MCF 10A (cell line): Measurements from ENCODE around the gene GTF2IRD1. TPM values are rescaled to one million over a fixed set of nuclear protein-coding genes. Genes with fewer than 3 reads are reported as not detected.

Experiments used
- BruUV-seq: library from RNA; stranded (reverse); fragments of 400-500 nt; replicated peaks from 2 replicates; lab custom pipeline; 2021; lab: Mats Ljungman, UMichigan
- CTCF ChIA-PET: fragments of 300-600 bp; sonication (Branson Sonifier 250); formaldehyde crosslinking; extraction: SDS; loops from one replicate; lab custom pipeline; 2021; ENCODE audit warnings: antibody characterized with exemption, inconsistent platforms; lab: Yijun Ruan, JAX
- POLR2A ChIA-PET: fragments of 300-600, 350-650 bp; sonication (Branson Sonifier 250); formaldehyde crosslinking; extraction: SDS; loops from one replicate; lab custom pipeline; 2020; ENCODE audit warnings: antibody characterized with exemption, inconsistent platforms; lab: Yijun Ruan, JAX
- DNase-seq: peaks from one replicate; pipeline ENCODE4 v3.0.0-alpha.2; 2018; ENCODE audit not compliant: unreplicated experiment
- H3K27ac Mint-ChIP-seq: one replicate; pipeline ENCODE4 v1.8.0; 2022; ENCODE audit warnings: mild to moderate bottlenecking, low read depth, mixed read lengths; ENCODE audit not compliant: unreplicated experiment
- H3K27me3 Mint-ChIP-seq: one replicate; pipeline ENCODE4 v1.8.0; 2022; ENCODE audit warnings: mixed read lengths; ENCODE audit not compliant: insufficient read depth, unreplicated experiment
- H3K36me3 Mint-ChIP-seq: one replicate; pipeline ENCODE4 v1.8.0; 2022; ENCODE audit warnings: mild to moderate bottlenecking, moderate library complexity, mixed read lengths; ENCODE audit not compliant: insufficient read depth, unreplicated experiment
- H3K4me1 Mint-ChIP-seq: one replicate; pipeline ENCODE4 v1.8.0; 2022; ENCODE audit warnings: mixed read lengths; ENCODE audit not compliant: insufficient read depth, unreplicated experiment
- H3K4me3 Mint-ChIP-seq: one replicate; pipeline ENCODE4 v1.8.0; 2022; ENCODE audit warnings: mild to moderate bottlenecking, moderate library complexity, mixed read lengths; ENCODE audit not compliant: unreplicated experiment
- H3K9me3 Mint-ChIP-seq: one replicate; pipeline ENCODE4 v1.8.0; 2022; ENCODE audit warnings: mixed read lengths; ENCODE audit not compliant: unreplicated experiment
- intact Hi-C: fragments of 100-400 bp; cut with micrococcal nuclease; formaldehyde crosslinking; loops from 2 replicates; pipeline ENCODE4 v1.14.1; 2022
- total RNA-seq: library from RNA; stranded (reverse); gene quantifications from 2 replicates; pipeline ENCODE4 v1.2.3, GENCODE V29; 2022
- TF ChIP-seq, protein P1 (sequence below): fragments of 200-600 bp; IDR thresholded peaks from one replicate; pipeline ENCODE4 v1.8.0; 2022; ENCODE audit warnings: antibody characterized with exemption, mild to moderate bottlenecking; ENCODE audit not compliant: unreplicated experiment

Gene GTF2IRD1
- total RNA-seq, 1 experiment from 2014 or later, result 77.6 TPM

DNA sequence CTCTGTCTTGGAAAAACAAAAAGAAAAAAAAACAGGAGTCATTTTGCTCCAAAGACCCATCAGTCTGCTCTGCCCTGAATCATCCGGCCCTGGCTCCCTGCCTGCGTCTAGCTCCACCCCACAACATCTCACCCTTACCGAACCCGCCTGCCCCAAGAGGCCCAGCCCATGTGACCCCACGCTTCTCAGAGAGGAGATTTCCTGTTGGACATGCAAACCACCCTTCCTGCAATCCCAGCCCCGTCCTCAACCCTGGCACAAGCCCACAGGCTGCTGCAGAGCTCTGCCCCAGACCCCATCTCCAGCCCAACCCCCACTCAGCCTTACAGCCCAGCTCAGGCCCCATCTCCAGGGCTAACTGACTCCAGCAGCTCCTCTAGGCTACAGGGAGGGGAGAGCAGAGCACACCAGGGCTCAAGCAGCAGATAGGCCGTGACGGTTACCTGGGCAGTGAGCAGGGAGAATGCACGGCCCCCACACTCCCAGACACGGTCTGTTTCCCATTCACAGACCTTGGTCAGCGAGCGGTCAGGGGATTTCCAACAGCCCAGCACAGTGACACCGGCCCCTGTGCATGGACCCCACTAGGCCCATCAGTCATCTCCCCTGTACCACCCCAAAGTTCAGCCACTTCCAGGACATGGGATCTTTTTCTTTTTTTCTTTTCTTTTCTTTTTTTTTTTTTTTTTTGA, 133.9 kb downstream of the GTF2IRD1 start:
- no peak overlapping the region for H3K4me3 Mint-ChIP-seq
- H3K27ac Mint-ChIP-seq, result peak overlapping the region; percentile 51
- peak; percentile 92 for DNase-seq
- intact Hi-C loops, result no loop called here
- H3K27me3 Mint-ChIP-seq, result no peaks in the 10 kb centered on the region
- H3K9me3 Mint-ChIP-seq, result no peaks in the 10 kb centered on the region
- peaks cover 19% of the 10 kb centered on the region for H3K4me1 Mint-ChIP-seq
- H3K36me3 Mint-ChIP-seq, result peaks cover 54% of the 10 kb centered on the region
- ChIA-PET CTCF (interaction anchor here (0.6 to 2.1 kb wide), 4 partner anchors 12 to 170 kb away, joined by 3 to 7 read pairs (median 5); partner anchors contain the start of gene GTF2I), POLR2A (interaction anchor here (0.6 to 3.0 kb wide), 8 partner anchors 12 to 1009 kb away, joined by 3 to 20 read pairs (median 3); partner anchors contain the start of gene TBL2)
- TF ChIP-seq, protein P1, sequence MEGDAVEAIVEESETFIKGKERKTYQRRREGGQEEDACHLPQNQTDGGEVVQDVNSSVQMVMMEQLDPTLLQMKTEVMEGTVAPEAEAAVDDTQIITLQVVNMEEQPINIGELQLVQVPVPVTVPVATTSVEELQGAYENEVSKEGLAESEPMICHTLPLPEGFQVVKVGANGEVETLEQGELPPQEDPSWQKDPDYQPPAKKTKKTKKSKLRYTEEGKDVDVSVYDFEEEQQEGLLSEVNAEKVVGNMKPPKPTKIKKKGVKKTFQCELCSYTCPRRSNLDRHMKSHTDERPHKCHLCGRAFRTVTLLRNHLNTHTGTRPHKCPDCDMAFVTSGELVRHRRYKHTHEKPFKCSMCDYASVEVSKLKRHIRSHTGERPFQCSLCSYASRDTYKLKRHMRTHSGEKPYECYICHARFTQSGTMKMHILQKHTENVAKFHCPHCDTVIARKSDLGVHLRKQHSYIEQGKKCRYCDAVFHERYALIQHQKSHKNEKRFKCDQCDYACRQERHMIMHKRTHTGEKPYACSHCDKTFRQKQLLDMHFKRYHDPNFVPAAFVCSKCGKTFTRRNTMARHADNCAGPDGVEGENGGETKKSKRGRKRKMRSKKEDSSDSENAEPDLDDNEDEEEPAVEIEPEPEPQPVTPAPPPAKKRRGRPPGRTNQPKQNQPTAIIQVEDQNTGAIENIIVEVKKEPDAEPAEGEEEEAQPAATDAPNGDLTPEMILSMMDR, result no peak
- BruUV-seq, result no TSS peak

DNA sequence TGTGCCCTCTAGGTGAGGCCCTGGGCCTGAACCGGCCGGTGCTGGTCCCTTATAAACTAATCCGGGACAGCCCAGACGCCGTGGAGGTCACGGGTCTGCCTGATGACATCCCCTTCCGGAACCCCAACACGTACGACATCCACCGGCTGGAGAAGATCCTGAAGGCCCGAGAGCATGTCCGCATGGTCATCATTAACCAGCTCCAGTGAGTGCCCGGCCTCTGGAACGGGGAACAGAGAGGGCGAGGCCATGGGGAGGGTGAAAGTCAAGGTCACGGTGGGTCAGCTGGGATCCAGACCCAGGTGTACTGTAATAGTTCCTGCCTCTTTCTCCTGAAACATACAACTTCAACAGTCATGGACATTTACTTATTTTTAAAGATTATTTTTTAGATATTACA, 137.1 kb downstream of the GTF2IRD1 start:
- peaks cover 19% of the 10 kb centered on the region for H3K4me1 Mint-ChIP-seq
- H3K27ac Mint-ChIP-seq, result no peak overlapping the region
- H3K36me3 Mint-ChIP-seq, result peaks cover 84% of the 10 kb centered on the region
- no peaks in the 10 kb centered on the region for H3K9me3 Mint-ChIP-seq
- DNase-seq, result no peak
- POLR2A ChIA-PET, result no interaction called here
- H3K4me3 Mint-ChIP-seq, result no peak overlapping the region
- H3K27me3 Mint-ChIP-seq, result no peaks in the 10 kb centered on the region
- CTCF ChIA-PET, result no interaction called here
- no TSS peak for BruUV-seq
- intact Hi-C loops, result no loop called here
- TF ChIP-seq, protein P1, result no peak

DNA sequence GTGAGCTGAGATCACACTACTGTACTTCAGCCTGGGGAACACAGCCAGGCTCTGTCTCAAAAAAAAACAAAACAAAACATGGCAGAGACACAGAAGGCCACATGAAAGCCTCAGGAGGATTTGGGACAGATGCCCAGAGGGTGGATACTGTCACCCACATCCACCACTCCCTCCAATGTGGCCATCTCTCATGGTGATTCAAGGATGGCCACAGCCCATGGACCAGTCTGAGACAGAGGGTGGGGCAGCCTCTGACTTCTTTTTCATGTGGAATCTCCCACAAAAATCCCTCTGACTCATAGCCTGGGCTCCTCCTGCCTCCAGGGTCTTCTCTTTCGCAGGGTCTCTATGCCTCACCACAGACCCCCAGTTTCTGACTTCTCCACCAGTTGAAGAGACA, 144.9 kb downstream of the GTF2IRD1 start:
- peak; percentile 78 for DNase-seq
- Mint-ChIP-seq H3K27ac (no peak overlapping the region), H3K36me3 (peaks cover 91% of the 10 kb centered on the region), H3K4me3 (no peak overlapping the region), H3K9me3 (no peaks in the 10 kb centered on the region), H3K4me1 (no peaks in the 10 kb centered on the region), H3K27me3 (no peaks in the 10 kb centered on the region)
- no TSS peak for BruUV-seq
- ChIA-PET CTCF (no interaction called here), POLR2A (no interaction called here)
- intact Hi-C loops, result no loop called here
- TF ChIP-seq, protein P1, result no peak

DNA sequence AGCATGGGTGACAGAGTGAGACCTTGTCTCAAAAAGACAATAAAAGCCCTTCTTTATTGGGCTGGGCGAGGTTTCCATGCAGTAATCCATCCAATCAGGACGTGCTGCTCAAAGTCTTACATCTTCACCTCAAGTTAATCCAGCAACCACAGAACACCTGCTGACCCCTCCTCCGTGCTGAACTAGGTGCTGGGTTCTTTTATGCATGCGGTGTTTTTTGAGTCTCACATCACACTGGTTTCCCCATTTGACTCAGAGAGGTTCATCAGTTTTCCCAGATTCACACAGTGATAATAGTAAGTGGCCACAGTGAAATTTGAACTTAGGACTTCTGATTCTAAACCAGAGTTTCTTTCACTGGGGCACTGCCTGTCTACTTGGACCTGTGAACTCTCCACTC, 145.5 kb downstream of the GTF2IRD1 start:
- CTCF ChIA-PET, result no interaction called here
- POLR2A ChIA-PET, result no interaction called here
- intact Hi-C loops, result no loop called here
- no peaks in the 10 kb centered on the region for H3K9me3 Mint-ChIP-seq
- no peak overlapping the region for H3K4me3 Mint-ChIP-seq
- H3K4me1 Mint-ChIP-seq, result peaks cover 3% of the 10 kb centered on the region
- H3K27me3 Mint-ChIP-seq, result no peaks in the 10 kb centered on the region
- no TSS peak for BruUV-seq
- peaks cover 84% of the 10 kb centered on the region for H3K36me3 Mint-ChIP-seq
- H3K27ac Mint-ChIP-seq, result no peak overlapping the region
- no peak for DNase-seq
- TF ChIP-seq, protein P1, result no peak
